ENCODE measurements around the gene FARP1. TPM values are rescaled to one million over a fixed set of nuclear protein-coding genes. Genes with fewer than 3 reads are reported as not detected.
A peak's percentile ranks its signal among the peaks of the same experiment; 100 is the strongest.

FARP1 gene
- polyA plus RNA-seq, 1 of the 3 experiments (the other 2 are of a cell fraction) = 12.0 TPM

- Histone ChIP-seq H3K4me3 (ENCODE audit: low read depth in 2 of 2, low read length in 1 of 2) (no peak overlapping the region), H3K27ac (ENCODE audit: low read depth in 2 of 2, low read length in 1 of 2) (peak overlapping the region in 1 of 2 experiments; percentile 48; a peak in 2 of 4 replicates), H2AFZ (ENCODE audit: low read depth) (no peak overlapping the region), H3K9me3 (no peaks in the 10 kb centered on the region), H3F3A (replicated peaks; ENCODE audit: insufficient read depth) (no peaks in the 10 kb centered on the region), H4K20me1 (ENCODE audit: insufficient read depth) (peaks cover 3% of the 10 kb centered on the region; the same call in 1 of the 2 replicates), H3K36me3 (replicated peaks in 1 of 2; ENCODE audit: control insufficient read depth in 1 of 2, insufficient read depth in 2 of 2, low read length in 1 of 2) (peaks cover 0 to 41% of the 10 kb centered on the region in 2 experiments), H3K4me1 (ENCODE audit: control insufficient read depth in 1 of 2, insufficient read depth in 2 of 2, low read depth in 1 of 2, low read length in 1 of 2) (peaks cover 3 to 8% of the 10 kb centered on the region in 2 experiments; a peak in 2 of 4 replicates), H3K9me2 (no peaks in the 10 kb centered on the region), H3K4me2 (peak overlapping the region; percentile 33; the same call in 1 of the 2 replicates), H3K79me2 (ENCODE audit: insufficient read depth) (no peaks in the 10 kb centered on the region), H3K9ac (peak overlapping the region; percentile 25; the same call in 1 of the 2 replicates), H3K27me3 (ENCODE audit: insufficient read depth) (no peaks in the 10 kb centered on the region)
- TF ChIP-seq JUND (IDR thresholded peaks at IDR 0.05) (peak; percentile 28; the same call in 1 of the 2 replicates), REST (IDR thresholded peaks at IDR 0.05; ENCODE audit: low read depth, low read length) (no peak), NFIC (IDR thresholded peaks at IDR 0.05; ENCODE audit: borderline replicate concordance) (no peak), GABPA (IDR thresholded peaks at IDR 0.05; ENCODE audit: low read depth) (no peak), FOXJ3 (CRISPR knock-in tag; IDR thresholded peaks at IDR 0.05) (no peak), NRF1 (IDR thresholded peaks at IDR 0.05; ENCODE audit: low read depth, low read length) (no peak), MAX (IDR thresholded peaks at IDR 0.05; ENCODE audit: low read depth) (peak; percentile 76), EP300 (IDR thresholded peaks at IDR 0.05; ENCODE audit: borderline replicate concordance in 1 of 2, low read depth in 1 of 2, low read length in 1 of 2) (no peak), GATA2 (CRISPR knock-in tag; IDR thresholded peaks at IDR 0.05) (no peak), FOSL2 (IDR thresholded peaks at IDR 0.05; ENCODE audit: borderline replicate concordance, low read depth) (peak; percentile 46; the same call in 1 of the 2 replicates), ELF1 (IDR thresholded peaks at IDR 0.05) (no peak), TCF12 (IDR thresholded peaks at IDR 0.05) (peak; percentile 40; the same call in 1 of the 2 replicates), SMC3 (IDR thresholded peaks at IDR 0.05; ENCODE audit: low read depth, low read length) (no peak)
- TF ChIP-seq, protein P1, sequence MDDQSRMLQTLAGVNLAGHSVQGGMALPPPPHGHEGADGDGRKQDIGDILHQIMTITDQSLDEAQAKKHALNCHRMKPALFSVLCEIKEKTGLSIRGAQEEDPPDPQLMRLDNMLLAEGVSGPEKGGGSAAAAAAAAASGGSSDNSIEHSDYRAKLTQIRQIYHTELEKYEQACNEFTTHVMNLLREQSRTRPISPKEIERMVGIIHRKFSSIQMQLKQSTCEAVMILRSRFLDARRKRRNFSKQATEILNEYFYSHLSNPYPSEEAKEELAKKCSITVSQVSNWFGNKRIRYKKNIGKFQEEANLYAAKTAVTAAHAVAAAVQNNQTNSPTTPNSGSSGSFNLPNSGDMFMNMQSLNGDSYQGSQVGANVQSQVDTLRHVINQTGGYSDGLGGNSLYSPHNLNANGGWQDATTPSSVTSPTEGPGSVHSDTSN (IDR thresholded peaks at IDR 0.05) = peak; percentile 42; the same call in 1 of the 2 replicates
- TF ChIP-seq, protein P2, sequence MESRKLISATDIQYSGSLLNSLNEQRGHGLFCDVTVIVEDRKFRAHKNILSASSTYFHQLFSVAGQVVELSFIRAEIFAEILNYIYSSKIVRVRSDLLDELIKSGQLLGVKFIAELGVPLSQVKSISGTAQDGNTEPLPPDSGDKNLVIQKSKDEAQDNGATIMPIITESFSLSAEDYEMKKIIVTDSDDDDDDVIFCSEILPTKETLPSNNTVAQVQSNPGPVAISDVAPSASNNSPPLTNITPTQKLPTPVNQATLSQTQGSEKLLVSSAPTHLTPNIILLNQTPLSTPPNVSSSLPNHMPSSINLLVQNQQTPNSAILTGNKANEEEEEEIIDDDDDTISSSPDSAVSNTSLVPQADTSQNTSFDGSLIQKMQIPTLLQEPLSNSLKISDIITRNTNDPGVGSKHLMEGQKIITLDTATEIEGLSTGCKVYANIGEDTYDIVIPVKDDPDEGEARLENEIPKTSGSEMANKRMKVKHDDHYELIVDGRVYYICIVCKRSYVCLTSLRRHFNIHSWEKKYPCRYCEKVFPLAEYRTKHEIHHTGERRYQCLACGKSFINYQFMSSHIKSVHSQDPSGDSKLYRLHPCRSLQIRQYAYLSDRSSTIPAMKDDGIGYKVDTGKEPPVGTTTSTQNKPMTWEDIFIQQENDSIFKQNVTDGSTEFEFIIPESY (IDR thresholded peaks at IDR 0.05; ENCODE audit: borderline replicate concordance, low read depth) = no peak
- WGBS (ENCODE audit: low lambda C conversion rate) = 31% methylated on average over 6 of the region's 11 CpGs
- no peak for DNase-seq
- ChIA-PET POLR2A (no interaction called here), CTCF (interaction anchor here (1.1 to 3.9 kb wide), 2 partner anchors 241 to 588 kb away, joined by 3 to 23 read pairs; no protein-coding TSS in a partner anchor)
Measured at GRCh38 chr13:98443329-98443728, 300.4 kb downstream of the FARP1 start.
